ENCODE results near the gene PHLDA1. TPM values are rescaled to one million over a fixed set of nuclear protein-coding genes. Genes with fewer than 3 reads are reported as not detected.
A peak's percentile ranks its signal among the peaks of the same experiment; 100 is the strongest.

PHLDA1 gene
- total and polyA plus RNA-seq, 2 of the 13 experiments (the other 11 are each of a cell fraction or from before 2014, with no cell fraction given), result 33.8 to 41.0 TPM

GRCh38 chr12:76030341-76031080 lies 1.1 kb downstream of the PHLDA1 start (continued):
- TF ChIP-seq, protein P1, sequence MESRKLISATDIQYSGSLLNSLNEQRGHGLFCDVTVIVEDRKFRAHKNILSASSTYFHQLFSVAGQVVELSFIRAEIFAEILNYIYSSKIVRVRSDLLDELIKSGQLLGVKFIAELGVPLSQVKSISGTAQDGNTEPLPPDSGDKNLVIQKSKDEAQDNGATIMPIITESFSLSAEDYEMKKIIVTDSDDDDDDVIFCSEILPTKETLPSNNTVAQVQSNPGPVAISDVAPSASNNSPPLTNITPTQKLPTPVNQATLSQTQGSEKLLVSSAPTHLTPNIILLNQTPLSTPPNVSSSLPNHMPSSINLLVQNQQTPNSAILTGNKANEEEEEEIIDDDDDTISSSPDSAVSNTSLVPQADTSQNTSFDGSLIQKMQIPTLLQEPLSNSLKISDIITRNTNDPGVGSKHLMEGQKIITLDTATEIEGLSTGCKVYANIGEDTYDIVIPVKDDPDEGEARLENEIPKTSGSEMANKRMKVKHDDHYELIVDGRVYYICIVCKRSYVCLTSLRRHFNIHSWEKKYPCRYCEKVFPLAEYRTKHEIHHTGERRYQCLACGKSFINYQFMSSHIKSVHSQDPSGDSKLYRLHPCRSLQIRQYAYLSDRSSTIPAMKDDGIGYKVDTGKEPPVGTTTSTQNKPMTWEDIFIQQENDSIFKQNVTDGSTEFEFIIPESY (CRISPR knock-in tag; IDR thresholded peaks at IDR 0.05), result no peak
- TF ChIP-seq CHCHD3 (CRISPR knock-in tag; IDR thresholded peaks at IDR 0.05), result no peak
- TF ChIP-seq HOXD1 (CRISPR knock-in tag; IDR thresholded peaks at IDR 0.05), result no peak
- TF ChIP-seq ZNF235 (CRISPR knock-in tag; IDR thresholded peaks at IDR 0.05; ENCODE audit: borderline replicate concordance), result 0 out of 2 replicates have a peak, but pooled peaks have one; percentile 7
- TF ChIP-seq, protein P2, sequence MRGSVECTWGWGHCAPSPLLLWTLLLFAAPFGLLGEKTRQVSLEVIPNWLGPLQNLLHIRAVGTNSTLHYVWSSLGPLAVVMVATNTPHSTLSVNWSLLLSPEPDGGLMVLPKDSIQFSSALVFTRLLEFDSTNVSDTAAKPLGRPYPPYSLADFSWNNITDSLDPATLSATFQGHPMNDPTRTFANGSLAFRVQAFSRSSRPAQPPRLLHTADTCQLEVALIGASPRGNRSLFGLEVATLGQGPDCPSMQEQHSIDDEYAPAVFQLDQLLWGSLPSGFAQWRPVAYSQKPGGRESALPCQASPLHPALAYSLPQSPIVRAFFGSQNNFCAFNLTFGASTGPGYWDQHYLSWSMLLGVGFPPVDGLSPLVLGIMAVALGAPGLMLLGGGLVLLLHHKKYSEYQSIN (CRISPR knock-in tag; IDR thresholded peaks at IDR 0.05; ENCODE audit: borderline replicate concordance), result 0 out of 2 replicates have a peak, but pooled peaks have one; percentile 51
- TF ChIP-seq FOXK2 (IDR thresholded peaks at IDR 0.05), result no peak
- no peak for TF ChIP-seq ZMYM2 (CRISPR knock-in tag; IDR thresholded peaks at IDR 0.05)
- TF ChIP-seq ZMAT5 (CRISPR knock-in tag; IDR thresholded peaks at IDR 0.05; ENCODE audit: borderline replicate concordance, low read depth), result 0 out of 2 replicates have a peak, but pooled peaks have one; percentile 17
- TF ChIP-seq, protein P3, sequence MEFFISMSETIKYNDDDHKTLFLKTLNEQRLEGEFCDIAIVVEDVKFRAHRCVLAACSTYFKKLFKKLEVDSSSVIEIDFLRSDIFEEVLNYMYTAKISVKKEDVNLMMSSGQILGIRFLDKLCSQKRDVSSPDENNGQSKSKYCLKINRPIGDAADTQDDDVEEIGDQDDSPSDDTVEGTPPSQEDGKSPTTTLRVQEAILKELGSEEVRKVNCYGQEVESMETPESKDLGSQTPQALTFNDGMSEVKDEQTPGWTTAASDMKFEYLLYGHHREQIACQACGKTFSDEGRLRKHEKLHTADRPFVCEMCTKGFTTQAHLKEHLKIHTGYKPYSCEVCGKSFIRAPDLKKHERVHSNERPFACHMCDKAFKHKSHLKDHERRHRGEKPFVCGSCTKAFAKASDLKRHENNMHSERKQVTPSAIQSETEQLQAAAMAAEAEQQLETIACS (CRISPR knock-in tag; IDR thresholded peaks at IDR 0.05), result no peak
- no peak; the same call in 1 of the 2 replicates for TF ChIP-seq ZNF138 (CRISPR knock-in tag; IDR thresholded peaks at IDR 0.05; ENCODE audit: low read depth)
- TF ChIP-seq SRSF1 (optimal IDR thresholded peaks at IDR 0.05; ENCODE audit: low read depth, low read length), result peak; percentile 31
- peak in 1 of 2 experiments; percentile 53; a peak in 1 of 4 replicates for TF ChIP-seq POLR2A (IDR thresholded peaks at IDR 0.05; ENCODE audit: insufficient read depth in 1 of 2, low read depth in 2 of 2, low read length in 2 of 2)
- no peak for TF ChIP-seq ZNF790 (CRISPR knock-in tag; IDR thresholded peaks at IDR 0.05; ENCODE audit: borderline replicate concordance)
- no peak for TF ChIP-seq ZNF362 (CRISPR knock-in tag; IDR thresholded peaks at IDR 0.05; ENCODE audit: borderline replicate concordance)
- TF ChIP-seq ZBTB8A (CRISPR knock-in tag; IDR thresholded peaks at IDR 0.05; ENCODE audit: borderline replicate concordance, low read depth), result no peak
- TF ChIP-seq, protein P4, sequence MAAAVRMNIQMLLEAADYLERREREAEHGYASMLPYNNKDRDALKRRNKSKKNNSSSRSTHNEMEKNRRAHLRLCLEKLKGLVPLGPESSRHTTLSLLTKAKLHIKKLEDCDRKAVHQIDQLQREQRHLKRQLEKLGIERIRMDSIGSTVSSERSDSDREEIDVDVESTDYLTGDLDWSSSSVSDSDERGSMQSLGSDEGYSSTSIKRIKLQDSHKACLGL (CRISPR knock-in tag; IDR thresholded peaks at IDR 0.05), result 0 out of 2 replicates have a peak, but pooled peaks have one; percentile 17
- TF ChIP-seq NONO (IDR thresholded peaks at IDR 0.05), result no peak
- peak; percentile 73 for TF ChIP-seq NONO (CRISPR knock-in tag; conservative IDR thresholded peaks at IDR 0.05)
- 0 out of 2 replicates have a peak, but pooled peaks have one; percentile 39 for TF ChIP-seq ZNF761 (CRISPR knock-in tag; conservative IDR thresholded peaks at IDR 0.05)
- no peak for TF ChIP-seq RFX1 (IDR thresholded peaks at IDR 0.05)
- TF ChIP-seq, protein P5, sequence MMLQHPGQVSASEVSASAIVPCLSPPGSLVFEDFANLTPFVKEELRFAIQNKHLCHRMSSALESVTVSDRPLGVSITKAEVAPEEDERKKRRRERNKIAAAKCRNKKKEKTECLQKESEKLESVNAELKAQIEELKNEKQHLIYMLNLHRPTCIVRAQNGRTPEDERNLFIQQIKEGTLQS (CRISPR knock-in tag; IDR thresholded peaks at IDR 0.05), result no peak
- no peak for TF ChIP-seq THYN1 (CRISPR knock-in tag; IDR thresholded peaks at IDR 0.05; ENCODE audit: borderline replicate concordance, low read depth)
- TF ChIP-seq HNRNPL (IDR thresholded peaks at IDR 0.05; ENCODE audit: low read depth, low read length), result peak; percentile 98
